ENCODE measurements around the gene SFTA2. TPM values are rescaled to one million over a fixed set of nuclear protein-coding genes. Genes with fewer than 3 reads are reported as not detected.

Gene SFTA2
- total RNA-seq, 1 experiment from 2014 or later, result not detected

DNA sequence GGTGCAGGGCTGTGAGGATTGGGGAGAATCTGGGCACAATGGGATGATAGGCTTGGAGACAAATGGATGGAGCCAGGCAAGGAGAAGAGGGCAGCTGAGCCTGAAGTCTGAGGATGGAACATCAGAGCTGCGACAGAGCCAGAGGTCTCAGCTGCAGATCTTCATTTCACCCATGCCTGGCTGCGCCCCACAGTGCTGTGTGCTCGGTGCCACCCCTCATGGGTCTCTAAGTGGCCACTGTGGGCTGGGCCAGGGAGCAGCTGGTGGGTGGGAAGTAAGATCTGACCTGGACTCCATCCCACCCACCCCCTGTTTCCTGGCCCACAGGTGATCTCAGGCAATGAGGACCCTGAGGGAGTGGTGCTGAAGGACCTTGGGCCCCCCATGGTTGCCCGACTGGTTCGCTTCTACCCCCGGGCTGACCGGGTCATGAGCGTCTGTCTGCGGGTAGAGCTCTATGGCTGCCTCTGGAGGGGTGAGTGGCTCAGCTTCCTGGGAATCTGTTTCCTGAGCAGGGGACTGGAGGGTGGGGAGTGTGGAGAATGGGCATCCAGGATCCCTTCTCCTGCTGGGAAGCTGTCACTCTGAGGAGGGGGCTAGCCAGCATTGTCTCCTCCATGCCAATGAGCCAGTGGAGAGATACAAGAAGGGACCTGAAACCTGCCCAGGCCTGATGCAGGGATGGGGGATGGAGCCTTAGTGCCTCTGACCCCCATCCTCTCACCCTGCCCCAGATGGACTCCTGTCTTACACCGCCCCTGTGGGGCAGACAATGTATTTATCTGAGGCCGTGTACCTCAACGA lies 41.1 kb downstream of the SFTA2 start:
- Histone ChIP-seq H3K36me3 (ENCODE audit: control insufficient read depth in 1 of 2, insufficient read depth in 2 of 2, low read length in 2 of 2) (peaks cover 51 to 55% of the 10 kb centered on the region in 2 experiments), H3K9me3 (ENCODE audit: control insufficient read depth in 1 of 2, insufficient read depth in 1 of 2, low read depth in 1 of 2, low read length in 2 of 2) (no peaks in the 10 kb centered on the region), H3K27me3 (ENCODE audit: insufficient read depth, low read length) (no peaks in the 10 kb centered on the region), H3K4me1 (ENCODE audit: control insufficient read depth in 1 of 2, insufficient read depth in 2 of 2, low read length in 2 of 2) (peaks cover 23 to 28% of the 10 kb centered on the region in 2 experiments), H2AFZ (ENCODE audit: low read depth, low read length, poor library complexity, severe bottlenecking) (no peak overlapping the region), H3K4me2 (ENCODE audit: low read length) (no peak overlapping the region), H3K79me2 (ENCODE audit: insufficient read depth, low read length) (peaks cover 53% of the 10 kb centered on the region), H3K4me3 (replicated peaks in 1 of 2; ENCODE audit: low read depth in 1 of 2, low read length in 2 of 2) (no peak overlapping the region), H3K9ac (ENCODE audit: low read length) (no peak overlapping the region), H3K9me2 (ENCODE audit: insufficient read depth) (no peaks in the 10 kb centered on the region), H3K27ac (ENCODE audit: low read depth, low read length) (no peak overlapping the region; the same call in 1 of the 2 replicates), H4K20me1 (ENCODE audit: insufficient read depth) (no peaks in the 10 kb centered on the region)
- ChIA-PET POLR2A (no interaction called here), RAD21 (ENCODE audit: low non-redundant PET in 1 of 2, low total read pairs in 2 of 2, uncharacterized antibody in 2 of 2, unreplicated experiment in 2 of 2) (no interaction called here), CTCF (no interaction called here)
- TF ChIP-seq ZFX (IDR thresholded peaks at IDR 0.05), result no peak
- TF ChIP-seq CEBPB (IDR thresholded peaks at IDR 0.05; ENCODE audit: low read depth), result no peak
- no peak for TF ChIP-seq FOSL1 (IDR thresholded peaks at IDR 0.05; ENCODE audit: low read depth)
- TF ChIP-seq ZNF274 (IDR thresholded peaks at IDR 0.05; ENCODE audit: low read depth, low read length), result no peak
- TF ChIP-seq EZH2phosphoT487 (IDR thresholded peaks at IDR 0.05; ENCODE audit: borderline replicate concordance), result no peak
- TF ChIP-seq POLR2AphosphoS5 (IDR thresholded peaks at IDR 0.05; ENCODE audit: low read depth, low read length), result no peak
- no peak for TF ChIP-seq SP1 (IDR thresholded peaks at IDR 0.05; ENCODE audit: low read depth)
- no peak for TF ChIP-seq EZH2 (IDR thresholded peaks at IDR 0.05)
- TF ChIP-seq, protein P1, sequence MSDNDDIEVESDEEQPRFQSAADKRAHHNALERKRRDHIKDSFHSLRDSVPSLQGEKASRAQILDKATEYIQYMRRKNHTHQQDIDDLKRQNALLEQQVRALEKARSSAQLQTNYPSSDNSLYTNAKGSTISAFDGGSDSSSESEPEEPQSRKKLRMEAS (IDR thresholded peaks at IDR 0.05), result no peak
- TF ChIP-seq CBX3 (IDR thresholded peaks at IDR 0.05; ENCODE audit: low read depth), result no peak
- TF ChIP-seq, protein P2, sequence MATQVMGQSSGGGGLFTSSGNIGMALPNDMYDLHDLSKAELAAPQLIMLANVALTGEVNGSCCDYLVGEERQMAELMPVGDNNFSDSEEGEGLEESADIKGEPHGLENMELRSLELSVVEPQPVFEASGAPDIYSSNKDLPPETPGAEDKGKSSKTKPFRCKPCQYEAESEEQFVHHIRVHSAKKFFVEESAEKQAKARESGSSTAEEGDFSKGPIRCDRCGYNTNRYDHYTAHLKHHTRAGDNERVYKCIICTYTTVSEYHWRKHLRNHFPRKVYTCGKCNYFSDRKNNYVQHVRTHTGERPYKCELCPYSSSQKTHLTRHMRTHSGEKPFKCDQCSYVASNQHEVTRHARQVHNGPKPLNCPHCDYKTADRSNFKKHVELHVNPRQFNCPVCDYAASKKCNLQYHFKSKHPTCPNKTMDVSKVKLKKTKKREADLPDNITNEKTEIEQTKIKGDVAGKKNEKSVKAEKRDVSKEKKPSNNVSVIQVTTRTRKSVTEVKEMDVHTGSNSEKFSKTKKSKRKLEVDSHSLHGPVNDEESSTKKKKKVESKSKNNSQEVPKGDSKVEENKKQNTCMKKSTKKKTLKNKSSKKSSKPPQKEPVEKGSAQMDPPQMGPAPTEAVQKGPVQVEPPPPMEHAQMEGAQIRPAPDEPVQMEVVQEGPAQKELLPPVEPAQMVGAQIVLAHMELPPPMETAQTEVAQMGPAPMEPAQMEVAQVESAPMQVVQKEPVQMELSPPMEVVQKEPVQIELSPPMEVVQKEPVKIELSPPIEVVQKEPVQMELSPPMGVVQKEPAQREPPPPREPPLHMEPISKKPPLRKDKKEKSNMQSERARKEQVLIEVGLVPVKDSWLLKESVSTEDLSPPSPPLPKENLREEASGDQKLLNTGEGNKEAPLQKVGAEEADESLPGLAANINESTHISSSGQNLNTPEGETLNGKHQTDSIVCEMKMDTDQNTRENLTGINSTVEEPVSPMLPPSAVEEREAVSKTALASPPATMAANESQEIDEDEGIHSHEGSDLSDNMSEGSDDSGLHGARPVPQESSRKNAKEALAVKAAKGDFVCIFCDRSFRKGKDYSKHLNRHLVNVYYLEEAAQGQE (IDR thresholded peaks at IDR 0.05; ENCODE audit: low read depth), result no peak
- no TSS peak for BruUV-seq (replicated peaks)
- no peak for ATAC-seq
- no peak for DNase-seq (ENCODE audit: low read depth, low spot score)
- intact Hi-C loops (cut with micrococcal nuclease), result no loop called here
